HG03045 (cell line): Measurements from ENCODE around the gene ADRA2A.

Source experiments
- ATAC-seq: cut with Tn5 transposase; IDR thresholded peaks from one replicate; pipeline ENCODE4 v1.9.1; 2021; ENCODE audit warnings: mild to moderate bottlenecking, moderate library complexity; ENCODE audit not compliant: unreplicated experiment

Gene ADRA2A

DNA sequence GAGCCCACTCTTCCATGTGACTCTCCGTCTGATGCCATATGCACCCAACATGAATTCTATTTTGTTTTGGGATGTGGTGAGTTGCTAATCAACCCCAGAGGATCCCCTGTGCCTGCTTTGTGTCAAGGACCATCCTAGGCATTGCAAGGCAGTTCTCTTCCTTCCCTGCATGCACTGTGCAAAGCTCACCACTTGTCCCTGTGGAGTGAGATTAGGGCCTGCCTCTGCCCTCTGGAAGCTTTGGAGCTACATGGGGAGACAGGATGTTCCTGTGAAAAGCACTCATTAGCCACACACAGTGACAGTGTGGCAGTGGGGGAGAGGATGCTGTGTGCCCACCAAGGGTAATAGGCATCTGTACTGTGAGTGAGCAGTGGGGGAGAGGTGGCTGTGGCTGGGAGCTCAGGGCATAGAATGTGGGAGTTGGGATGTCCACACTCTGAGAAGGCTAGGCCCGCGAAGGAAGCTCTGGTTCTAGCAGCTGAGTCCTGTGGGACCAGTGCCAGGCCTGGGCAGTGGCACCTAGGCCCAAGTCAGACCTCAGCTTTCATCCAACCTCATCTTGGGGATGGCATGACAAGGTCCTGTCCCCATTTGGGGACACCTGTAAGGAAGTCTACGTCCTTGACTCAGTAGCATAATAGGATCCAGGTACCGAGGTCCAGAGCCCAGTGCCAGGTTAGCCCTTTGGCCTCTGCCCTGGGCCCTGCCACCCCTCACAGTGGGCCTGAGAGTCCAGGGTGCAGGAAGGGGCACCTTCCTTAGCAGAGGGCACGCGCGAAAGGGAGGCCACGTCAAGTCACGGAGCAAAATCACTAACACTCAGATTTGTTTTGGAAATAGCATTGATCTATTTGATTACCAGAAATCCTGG lies 6.6 kb downstream of the ADRA2A start:
- no peak for ATAC-seq

DNA sequence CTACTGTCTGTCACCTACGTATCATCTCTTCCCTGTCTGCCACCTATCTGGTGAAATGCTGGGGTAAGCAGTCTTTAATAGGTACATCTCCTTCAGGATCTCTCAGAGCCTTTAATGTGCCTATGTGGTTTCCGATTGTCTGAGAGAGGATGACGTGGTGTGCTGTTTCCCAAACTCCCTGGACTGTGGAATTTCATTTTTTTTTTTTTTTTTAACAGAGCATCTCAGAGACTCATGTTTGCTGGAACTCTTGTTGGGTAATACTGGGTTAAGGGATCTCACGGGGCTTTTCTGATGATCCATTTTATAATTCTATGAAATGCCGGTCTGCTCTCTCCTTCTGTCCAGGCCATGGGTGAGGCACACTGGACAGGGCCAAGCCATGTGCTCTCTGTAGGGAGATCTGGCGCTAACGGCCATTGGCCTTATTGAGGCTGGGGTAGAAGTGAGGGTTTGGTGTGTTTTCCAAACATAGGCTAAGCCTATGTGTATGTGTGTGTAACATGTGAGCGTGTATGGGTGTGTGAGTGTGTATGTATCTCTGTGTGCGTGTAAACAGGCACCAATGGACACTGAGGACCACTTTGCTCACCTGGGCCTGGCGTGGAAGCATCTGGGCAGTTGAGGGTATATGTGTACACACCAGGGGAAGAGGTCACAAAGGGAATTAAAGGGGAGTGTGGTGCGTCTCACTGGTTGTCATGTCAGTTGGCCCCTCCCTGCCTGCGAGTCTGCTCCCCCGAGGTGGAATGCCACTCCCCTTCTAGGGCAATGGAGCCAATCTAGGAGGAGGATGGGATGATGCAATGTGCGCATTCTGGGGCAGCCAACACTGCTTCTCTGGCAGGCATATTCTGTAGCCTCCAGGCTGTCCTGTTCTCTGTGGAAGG lies 7.8 kb downstream of the ADRA2A start:
- no peak for ATAC-seq

DNA sequence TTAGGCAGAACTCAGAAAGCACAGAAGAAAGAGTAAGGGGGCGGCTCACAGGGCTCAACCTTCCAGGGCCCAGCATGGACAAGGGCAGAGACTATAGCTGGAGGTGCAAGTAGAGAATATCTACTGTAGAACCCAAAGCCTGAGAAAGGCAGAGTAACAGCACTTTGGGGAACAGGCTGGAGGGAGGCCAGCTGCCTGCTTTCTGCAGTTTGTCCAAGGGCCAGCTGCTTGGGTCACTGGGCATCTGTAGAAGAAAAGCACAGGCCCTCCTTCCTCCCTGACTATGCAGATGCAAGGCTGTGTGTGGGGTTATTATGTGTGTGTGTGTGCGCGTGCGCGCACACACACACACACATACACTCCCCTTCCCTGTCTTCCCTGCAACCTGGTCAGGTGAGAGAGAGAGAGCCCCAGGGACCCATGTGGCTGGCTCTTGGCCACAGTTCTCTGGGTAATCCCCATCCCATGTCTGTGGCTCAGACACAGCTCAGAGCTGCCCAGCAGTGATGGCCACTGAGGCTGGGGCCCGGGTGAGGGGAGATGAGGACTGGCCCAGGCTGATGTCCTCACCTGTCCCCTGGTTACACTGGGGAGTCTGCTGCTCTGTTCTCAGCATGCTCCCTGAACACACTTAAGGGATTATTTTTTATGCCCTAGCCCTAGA lies 9.0 kb downstream of the ADRA2A start:
- ATAC-seq: no peak

DNA sequence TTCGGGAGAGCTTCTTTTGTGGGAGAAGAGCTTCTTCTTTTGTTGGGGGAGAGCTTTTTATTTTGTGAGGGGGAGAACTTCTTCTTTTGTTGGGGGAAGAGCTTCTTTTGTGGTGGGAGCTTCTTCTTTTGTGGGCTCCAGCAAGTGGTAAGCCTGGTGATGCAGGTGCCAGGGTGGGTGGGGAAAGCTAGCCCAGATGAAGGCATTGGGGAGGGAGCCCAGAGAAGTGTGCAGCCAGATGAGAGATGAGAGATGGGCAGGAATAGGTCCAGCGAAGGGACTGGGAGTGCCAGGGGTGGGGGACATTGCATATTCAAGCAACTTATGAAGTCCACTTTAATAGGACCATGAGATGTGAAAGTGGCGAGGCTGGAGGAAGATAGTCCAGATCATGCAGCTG lies 9.7 kb downstream of the ADRA2A start:
- no peak for ATAC-seq

DNA sequence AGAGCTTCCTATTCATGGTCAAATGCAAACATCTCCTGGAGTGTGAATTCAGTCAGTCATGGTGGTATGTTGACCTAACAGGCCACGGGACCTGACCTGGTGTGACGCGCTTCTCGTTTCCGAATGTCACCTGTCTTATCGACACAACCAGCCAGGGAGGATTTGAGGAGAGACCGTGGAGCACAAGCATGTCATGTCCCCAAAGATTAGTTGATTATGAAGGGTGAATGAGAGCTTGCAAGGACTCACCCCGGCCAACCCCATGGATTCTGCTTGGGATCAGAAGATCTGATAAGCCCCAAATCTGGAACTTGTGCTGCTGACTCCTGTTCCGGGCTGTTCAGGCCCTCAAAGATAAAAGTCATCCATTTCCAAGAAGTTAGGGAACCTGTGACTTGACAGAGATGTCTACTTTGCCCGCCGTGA lies 10.5 kb downstream of the ADRA2A start:
- ATAC-seq: no peak

DNA sequence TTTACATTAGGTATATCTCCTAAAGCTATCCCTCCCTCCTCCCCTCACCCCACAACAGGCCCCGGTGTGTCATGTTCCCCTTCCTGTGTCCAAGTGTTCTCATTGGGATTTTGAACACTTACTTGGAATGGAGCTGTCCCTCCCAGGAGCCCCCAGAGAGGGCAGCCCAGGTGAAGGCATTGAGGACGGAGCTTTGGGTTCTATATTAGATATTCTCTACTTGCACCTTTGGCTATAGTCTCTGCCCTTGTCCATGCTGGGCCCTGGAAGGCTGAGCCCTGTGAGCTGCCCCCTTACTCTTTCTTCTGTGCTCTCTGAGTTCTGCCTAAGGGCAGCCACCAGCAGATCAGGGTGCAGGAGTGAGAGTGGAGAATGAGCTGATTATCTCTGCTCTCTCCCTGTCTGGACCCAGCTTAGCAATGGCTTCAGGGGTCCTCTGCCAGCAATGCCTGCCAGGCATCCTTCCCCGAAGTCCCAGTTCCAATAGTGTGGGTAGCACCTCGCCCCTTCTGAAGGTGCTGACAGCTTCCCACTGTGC lies 11.2 kb downstream of the ADRA2A start:
- no peak for ATAC-seq

DNA sequence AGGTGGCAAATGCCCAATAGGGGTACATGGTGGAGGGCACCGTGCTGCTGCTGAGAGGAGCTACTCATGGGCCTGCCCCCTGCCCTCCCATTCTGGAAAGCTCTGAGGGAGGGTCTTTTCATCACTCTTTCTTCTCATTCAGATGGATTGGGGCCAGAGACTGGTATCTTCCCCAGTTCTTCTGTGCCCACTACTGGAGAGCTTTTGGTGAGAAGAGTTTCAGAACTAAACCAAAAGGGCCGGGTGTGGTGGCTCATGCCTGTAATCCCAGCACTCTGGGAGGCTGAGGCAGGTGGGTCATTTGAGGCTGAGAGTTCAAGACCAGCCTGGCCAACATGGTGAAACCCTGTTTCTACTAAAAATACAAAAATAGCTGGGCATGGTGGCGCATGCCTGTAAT lies 12.5 kb downstream of the ADRA2A start:
- ATAC-seq: no peak

DNA sequence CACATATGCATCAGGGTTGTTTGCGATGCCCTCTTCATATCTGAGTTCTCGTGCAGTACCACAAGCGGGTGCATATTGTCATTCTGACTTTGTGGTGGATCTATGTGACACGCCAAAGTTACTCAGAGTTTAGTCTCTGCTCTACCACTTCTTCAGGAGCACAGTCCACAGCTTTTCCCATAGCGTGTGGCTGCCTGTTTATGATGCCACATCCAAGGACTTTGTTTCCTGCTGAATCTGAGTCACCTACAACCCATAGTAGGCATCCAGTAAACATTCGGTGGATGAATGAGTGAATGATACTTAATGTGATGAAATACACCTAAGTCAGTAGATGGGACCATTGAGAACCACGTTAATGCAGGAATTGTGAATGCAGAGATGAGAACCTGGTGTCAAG lies 15.0 kb downstream of the ADRA2A start:
- no peak for ATAC-seq

DNA sequence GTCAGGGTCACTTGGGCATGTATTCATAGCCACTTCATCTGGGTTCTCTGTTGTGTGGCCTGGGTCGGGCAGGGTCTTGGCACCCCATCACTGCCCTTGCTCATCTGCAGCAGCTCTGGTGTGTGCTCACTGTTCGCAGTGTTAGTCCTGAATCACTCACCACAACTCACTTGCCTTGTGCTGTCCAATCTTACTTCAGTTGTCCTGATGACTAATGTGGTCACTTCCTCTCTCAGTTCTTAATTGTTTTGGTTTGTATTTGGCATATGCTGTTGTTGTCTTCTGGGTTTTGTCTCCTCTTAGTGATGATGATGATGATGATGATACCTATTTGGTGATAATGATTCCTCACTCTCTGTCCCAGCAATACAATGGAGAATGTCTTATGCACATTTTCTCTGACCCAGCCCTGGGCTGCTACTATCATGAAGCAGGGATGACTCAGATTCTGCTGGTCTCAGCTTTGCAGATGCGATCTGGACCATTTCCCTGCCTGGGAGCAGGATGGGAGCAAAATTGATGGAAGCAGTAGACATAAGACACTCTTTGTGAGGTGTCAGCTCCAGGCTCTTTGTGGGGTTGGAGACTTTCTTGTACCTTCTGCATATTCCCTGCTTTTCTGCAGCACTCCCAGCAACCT lies 17.0 kb downstream of the ADRA2A start:
- ATAC-seq: no peak

DNA sequence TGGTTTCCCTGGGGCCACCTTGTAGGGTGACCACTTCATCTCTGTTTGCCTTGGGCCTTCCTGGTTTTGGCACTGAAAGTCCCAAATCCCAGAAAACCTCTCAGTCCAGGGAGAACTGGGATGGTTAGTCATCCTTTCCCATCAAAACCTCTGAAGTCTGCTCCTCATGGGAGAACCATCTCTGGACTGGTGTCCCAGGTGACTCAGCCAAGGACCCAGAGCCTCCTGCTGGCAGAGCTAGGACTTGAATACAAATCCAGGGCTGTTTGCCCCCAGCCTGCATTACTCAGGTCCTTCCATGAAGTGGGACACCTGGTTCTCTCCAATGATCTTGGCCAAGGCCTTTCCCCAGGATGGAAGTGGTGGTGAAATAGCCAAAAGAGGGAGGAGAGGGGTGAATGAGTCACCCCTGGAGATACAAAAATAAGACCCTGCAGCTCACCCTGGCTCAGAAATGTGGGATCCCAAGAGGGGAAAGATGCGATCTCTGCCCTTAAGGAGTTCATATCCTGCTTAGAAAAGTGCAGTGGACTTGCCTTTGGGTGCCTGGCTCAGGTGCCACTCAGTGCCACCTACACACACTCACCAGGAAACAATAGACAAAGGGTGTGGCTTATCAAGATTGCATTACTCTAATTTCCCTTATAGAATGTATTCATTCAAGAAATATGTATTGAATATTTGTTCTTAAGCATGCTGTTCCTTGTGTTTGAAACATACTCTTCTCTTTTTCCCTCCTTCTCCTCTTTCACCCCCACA lies 22.0 kb downstream of the ADRA2A start:
- no peak for ATAC-seq

DNA sequence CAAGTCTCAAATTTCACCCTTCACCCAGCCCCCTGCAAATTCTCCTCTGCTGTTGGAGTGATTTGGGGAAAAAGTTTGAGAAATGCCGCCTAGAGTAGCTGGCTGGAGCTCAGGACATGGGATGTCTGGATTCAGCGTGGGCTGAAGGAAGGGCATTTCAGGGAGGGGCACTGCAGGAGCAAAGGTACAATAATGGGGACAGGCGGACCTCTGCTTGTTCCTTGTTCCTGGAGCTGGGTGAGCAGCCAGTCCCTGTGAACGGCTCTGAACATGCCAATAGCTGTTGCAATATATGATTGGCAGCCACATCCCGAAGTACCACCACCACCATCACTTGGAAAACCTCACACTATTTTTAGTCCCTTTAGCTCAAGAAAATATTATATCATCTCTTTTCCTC lies 23.4 kb downstream of the ADRA2A start:
- ATAC-seq: no peak

DNA sequence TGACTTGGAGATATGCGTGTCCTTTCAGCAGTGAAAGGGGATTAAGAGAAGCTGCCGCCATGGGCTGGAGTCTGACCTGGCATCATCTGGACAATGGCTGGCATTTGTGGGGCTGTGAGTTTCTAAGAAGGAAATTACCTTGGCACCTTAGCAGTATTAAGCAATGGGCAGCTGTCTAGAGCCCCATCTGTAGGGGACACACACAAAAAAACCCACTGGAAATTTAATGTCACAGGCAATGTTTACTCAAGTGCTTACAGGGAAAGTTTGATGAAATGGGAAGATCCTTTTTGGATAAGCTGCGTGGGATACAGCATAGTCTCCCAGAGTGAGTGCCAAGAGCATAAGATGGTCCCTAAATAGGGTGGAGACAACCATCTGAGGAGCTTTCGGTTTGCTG lies 25.0 kb downstream of the ADRA2A start:
- no peak for ATAC-seq

DNA sequence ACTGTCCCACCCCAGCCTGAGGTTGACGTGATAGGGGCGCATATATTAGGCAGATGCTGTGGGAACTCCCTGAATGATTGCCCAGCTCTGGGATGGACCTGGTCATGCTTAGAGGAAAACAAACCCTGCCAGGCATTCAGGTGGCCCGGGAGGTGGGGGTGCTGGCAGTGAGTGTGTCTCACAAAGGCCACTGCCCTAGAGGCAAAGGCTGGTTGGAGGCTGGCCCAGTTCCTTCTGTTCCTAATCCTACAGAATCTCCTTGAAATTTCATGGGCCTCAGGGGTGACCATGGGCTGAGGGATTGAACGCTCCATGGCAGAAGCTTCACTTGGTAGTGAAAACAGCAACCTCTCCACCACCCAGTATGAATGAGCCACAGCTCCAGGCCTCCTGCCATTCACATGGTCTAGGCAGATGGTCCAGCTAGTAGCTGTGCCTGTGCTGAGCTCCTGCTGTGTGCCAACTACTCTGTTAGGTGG lies 25.6 kb downstream of the ADRA2A start:
- ATAC-seq: no peak

DNA sequence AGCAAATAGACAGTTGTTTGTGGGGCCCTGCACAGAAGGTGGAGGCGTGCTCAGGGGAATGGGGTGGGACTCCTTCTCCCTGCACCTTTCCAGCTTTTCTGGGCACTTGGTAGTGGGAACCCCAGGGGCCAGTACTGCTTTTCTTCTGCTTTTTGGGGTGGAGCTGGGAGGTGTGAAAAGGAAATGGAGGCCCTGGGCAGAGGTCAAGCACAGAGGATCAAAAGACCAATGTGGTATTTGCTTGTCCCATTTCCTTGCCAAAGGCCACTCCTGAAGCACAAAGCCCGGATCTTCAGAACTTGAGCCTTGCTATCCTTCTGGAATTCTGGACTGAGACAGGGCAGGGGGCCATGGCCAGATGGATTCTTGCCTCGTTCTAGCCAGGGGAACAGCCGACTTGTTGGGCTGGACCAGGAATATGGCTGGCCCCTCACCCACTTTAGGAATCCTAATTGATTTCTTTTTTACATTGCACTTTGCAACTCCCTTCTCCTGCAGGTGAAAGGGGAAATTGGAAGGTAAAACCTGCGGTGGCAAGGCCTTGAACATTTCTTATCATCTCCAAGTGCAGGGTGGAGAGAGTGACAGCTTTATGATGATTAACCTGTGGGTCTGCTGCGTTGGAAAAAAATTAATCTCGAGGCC lies 26.5 kb downstream of the ADRA2A start:
- no peak for ATAC-seq

DNA sequence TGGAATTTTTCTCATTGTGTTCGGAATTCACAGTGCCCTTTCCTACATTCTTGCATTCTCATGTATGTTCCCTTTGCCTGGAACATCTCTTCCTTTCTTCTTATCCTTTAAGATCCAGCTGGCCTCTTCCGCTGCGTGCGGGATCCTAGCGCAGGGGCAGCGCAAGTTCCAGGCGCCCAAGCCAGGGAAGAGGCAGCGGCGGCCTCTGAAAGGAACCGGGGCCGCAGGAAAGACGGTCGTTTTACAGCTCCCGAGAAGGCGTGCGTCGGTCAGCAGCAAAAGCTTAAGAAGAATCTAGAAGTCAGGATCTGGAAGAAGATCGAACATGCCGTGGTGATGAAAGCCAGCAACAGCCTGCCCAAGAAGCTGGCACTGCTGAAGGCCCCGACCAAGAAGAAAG lies 28.0 kb downstream of the ADRA2A start:
- no peak for ATAC-seq

DNA sequence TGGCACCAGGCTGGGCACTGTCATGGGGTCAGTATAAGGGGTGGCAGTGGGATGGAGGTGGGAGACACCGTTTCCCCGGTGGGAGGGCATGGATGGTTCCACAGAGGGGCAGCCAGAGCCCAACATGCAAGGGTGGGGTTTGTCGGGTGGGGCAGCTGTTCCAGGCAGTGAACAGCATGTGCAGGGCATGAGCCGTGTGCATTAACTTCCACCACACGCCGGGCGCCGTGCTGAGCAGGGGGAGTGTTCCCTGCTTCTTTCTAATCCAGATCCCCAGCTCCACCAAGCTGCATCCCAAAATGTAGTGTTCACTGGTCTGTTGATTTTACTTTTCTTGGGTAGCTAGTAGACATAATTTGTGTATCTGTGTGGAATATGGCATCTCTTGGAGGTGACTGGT lies 29.3 kb downstream of the ADRA2A start:
- ATAC-seq: no peak

DNA sequence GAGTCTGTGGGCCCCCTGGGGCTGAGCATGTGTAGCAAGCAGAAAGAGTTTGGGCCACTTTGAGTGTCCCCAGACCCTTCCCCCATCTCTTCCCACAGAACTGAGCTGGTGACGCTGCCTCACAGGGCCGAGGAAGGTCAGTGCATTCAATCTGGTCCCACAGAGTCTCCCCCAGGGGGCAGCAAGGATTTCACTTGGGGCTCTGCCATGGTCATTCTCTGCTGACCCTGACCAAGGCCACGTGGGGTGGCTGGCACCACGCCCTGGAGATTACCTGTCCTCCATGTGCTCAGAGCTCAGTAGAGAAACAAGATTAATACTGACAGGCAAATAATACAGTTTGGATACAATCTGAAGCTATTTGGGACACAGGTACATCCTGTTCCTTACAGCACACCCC lies 30.2 kb downstream of the ADRA2A start:
- ATAC-seq: no peak

DNA sequence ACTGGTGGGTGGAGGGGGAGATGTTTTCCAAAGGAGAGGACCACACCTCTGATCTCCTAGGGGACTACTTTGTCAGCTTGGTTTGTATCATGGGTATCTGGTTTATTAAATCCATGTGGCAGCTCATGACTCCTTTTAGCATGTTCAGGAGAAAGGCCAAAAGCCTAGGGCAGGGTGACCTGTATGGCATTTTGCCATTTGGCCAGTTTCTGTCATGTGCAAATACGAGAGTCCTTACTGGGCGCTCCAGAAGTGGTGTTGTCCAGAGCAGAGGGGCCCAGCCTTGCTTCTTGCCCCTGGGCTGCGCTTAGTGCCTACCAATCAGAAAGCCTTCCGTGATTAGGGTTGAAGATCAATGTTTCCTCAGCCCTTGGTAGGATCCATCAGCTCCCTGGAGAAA lies 31.0 kb downstream of the ADRA2A start:
- ATAC-seq: no peak

DNA sequence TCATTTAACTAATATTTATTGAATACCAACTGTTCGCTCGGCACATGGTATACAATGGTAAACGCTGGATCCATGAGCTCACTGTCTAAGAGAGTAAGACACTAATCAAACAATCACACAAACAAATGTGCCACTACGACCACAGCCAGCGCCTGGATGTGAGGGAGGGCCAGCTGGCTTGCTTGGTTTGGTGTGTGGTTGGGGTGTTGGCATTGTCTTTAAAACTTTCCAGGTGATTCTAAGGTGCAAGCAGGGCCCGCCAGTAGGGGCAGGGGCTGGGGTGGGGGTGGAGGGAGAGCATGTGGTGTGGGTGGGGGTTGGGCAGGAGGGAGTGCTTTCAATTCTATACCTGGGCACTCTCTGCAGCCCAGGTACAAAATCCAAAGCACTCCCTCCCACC lies 31.6 kb downstream of the ADRA2A start:
- no peak for ATAC-seq
